Stimulated activated CD8-positive, alpha-beta memory T cell treated with anti-CD3 and anti-CD28 coated beads, Interleukin-7, amount 100 ng/mL, for 24 hours (primary cell): Measurements from ENCODE around the gene PARVA.

ENCODE experiments used
- DNase-seq: peaks from one replicate; pipeline ENCODE4 v3.0.0-alpha.2; 2020; ENCODE audit warnings: low read depth

Gene PARVA

GRCh38 chr11:12546660-12547059, 169.3 kb downstream of the PARVA start:
- no peak for DNase-seq

GRCh38 chr11:12547953-12548650, 170.7 kb downstream of the PARVA start:
- DNase-seq = no peak

- no peak for DNase-seq
These were observed 175.3 kb downstream of the PARVA start for GRCh38 chr11:12552692-12553091.

- DNase-seq = no peak
These were observed 176.8 kb downstream of the PARVA start for GRCh38 chr11:12554122-12554521.

GRCh38 chr11:12556155-12556554, 178.8 kb downstream of the PARVA start:
- no peak for DNase-seq

GRCh38 chr11:12556788-12557384, 179.5 kb downstream of the PARVA start:
- no peak for DNase-seq

GRCh38 chr11:12559011-12559410, 181.6 kb downstream of the PARVA start:
- DNase-seq = no peak

GRCh38 chr11:12560362-12560761, 183.0 kb downstream of the PARVA start:
- DNase-seq = no peak

GRCh38 chr11:12560861-12561260, 183.5 kb downstream of the PARVA start:
- DNase-seq = no peak

- DNase-seq = no peak
These were observed 186.6 kb downstream of the PARVA start for GRCh38 chr11:12564012-12564411.

- no peak for DNase-seq
These were observed 188.0 kb downstream of the PARVA start for GRCh38 chr11:12565406-12565805.

- no peak for DNase-seq
These were observed 190.5 kb downstream of the PARVA start for GRCh38 chr11:12567746-12568460.

GRCh38 chr11:12569499-12570425, 192.4 kb downstream of the PARVA start:
- no peak for DNase-seq

- no peak for DNase-seq
These were observed 196.5 kb downstream of the PARVA start for GRCh38 chr11:12573707-12574485.

GRCh38 chr11:12577725-12578644, 200.6 kb downstream of the PARVA start:
- no peak for DNase-seq

GRCh38 chr11:12581416-12581815, 204.0 kb downstream of the PARVA start:
- DNase-seq = no peak

- DNase-seq = no peak
These were observed 204.6 kb downstream of the PARVA start for GRCh38 chr11:12581923-12582322.
